D721Med (cell line): Measurements from ENCODE around the gene ACVR1B.

Experiments
- DNase-seq: peaks from one replicate; pipeline ENCODE4 v3.0.0; 2011; ENCODE audit warnings: low spot score; ENCODE audit not compliant: insufficient read length
- FAIRE-seq: peaks from 2 replicates; lab custom pipeline; 2011; peaks lifted over from hg19 to GRCh38; lab: Jason Lieb, UNC
- TF ChIP-seq, protein P1 (sequence below): IDR thresholded peaks from 2 replicates; pipeline ENCODE4 v1.5.1; 2012; ENCODE audit warnings: mild to moderate bottlenecking, control low read depth; ENCODE audit not compliant: insufficient read depth; ENCODE audit errors: missing control alignments

Gene ACVR1B

DNA sequence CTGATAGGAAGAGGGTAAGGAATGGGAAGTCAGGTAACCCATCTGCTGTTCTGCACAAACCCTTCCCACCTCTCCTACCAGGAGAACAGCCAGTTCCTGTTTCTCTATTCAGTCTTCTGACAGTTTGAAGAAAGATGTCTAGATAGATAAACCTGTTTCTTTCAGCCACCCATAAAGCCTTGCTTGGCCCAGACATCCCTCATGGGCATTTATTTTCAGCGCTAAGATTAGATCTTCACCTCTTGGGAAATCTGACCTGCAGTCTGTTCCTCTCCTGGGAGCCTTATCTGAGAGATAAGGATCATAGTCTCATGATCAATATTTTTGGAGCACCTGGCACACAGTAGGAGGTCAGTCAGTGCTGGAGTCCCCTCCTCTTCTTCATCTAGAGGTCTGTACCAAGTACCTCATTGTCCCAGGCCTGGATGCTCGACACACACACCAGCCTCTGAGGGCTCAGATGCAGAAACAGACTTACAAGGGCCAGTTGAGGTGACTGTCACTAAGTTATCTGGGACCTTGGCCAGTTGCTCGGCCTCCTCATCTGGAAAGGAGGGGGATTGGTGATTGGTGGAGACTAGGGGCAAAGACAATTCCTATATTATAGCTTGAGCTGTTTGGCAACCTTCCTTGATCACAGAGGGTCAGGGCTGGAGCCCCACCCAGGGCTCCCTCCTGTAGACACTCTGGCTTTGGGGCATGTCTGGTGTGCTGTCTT is 26.0 kb upstream of the ACVR1B start:
- no peak for DNase-seq
- TF ChIP-seq, protein P1, sequence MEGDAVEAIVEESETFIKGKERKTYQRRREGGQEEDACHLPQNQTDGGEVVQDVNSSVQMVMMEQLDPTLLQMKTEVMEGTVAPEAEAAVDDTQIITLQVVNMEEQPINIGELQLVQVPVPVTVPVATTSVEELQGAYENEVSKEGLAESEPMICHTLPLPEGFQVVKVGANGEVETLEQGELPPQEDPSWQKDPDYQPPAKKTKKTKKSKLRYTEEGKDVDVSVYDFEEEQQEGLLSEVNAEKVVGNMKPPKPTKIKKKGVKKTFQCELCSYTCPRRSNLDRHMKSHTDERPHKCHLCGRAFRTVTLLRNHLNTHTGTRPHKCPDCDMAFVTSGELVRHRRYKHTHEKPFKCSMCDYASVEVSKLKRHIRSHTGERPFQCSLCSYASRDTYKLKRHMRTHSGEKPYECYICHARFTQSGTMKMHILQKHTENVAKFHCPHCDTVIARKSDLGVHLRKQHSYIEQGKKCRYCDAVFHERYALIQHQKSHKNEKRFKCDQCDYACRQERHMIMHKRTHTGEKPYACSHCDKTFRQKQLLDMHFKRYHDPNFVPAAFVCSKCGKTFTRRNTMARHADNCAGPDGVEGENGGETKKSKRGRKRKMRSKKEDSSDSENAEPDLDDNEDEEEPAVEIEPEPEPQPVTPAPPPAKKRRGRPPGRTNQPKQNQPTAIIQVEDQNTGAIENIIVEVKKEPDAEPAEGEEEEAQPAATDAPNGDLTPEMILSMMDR, result no peak
- no peak for FAIRE-seq

DNA sequence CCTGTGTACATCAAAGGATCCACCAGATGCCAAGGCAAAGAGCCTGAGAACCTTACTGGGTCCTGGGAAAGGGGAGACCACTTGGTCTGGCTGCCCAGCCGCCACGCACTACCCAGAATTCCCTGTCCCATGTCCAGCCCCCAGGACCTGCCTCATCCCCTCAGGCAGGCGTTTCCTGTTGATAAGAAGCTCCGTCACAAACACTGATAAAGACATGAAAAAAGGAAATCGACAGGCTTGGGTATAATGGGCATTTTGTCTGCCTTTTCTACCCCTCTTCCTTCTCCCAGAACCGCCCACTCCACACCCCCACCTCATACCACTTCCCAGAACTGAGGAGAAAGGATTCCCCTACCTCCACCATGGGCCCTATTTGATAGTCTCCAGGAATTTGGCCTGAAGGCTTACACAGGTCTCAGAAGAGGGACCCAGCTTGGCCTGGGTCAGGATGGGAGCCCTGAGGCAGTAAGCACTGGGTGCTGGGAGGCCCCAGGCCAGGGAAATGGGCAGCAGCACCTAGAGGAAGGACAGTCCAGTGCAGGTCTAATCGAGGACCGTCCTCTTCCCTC is 25.4 kb upstream of the ACVR1B start:
- no peak for FAIRE-seq
- TF ChIP-seq, protein P1, result no peak
- no peak for DNase-seq

DNA sequence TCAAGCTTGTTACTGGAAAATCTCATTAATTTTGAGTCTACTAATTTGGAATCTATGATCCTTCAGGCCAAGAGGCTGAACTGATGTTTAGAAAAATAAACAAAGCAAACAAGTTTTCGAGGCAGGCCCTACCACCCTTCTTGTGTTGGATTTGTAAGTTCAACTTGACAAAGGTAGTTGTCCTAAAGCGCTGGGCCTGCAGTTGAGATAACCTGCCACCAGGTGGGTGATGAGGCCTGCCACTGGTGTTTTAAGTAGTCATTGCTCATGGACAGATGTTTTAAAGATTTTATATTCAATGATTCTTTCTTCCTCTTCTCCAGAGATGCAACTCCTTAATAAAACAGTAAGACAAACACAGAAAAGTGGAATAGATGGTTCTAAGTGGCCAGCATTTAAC is 24.8 kb upstream of the ACVR1B start:
- DNase-seq (no peak), FAIRE-seq (no peak)
- TF ChIP-seq, protein P1, result peak; percentile 37

DNA sequence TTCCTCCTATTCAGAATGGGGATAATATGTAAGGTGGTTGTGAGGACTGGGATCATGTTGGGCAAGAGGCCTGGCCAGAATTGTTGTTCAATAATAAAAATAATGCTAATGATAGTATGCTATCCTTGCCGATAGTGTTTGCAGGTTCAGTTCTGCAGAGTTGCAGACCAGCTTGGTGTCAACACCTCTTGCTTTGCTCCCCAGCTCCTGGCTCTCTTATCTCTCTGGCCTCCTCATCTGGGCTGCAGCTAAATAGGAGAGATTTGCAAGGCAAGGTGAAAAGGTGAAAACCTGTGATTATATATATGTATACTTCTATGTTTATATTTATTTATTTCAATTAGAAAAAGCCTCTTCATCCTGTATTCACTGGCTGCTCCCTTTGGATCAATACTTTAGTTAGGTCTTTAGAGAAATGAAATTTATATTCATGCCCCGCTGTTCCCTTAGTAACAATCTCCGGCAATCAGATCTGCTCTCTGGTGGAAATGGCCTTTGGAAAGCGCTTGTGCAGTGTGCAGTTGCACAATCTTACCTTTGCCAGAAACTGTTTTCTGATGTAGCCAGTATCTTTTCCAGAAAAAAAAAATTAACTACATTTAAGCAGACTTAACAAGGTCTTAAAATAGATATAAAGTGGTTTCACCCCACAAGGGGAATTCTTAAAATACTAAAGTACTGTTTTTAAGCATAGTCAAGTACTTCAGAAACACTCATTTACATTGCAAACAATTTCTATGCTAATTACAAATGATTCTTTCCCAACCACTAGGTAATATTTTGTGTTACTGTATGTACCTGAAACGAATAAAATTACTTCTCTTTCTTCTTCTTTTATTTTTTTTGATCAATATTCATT is 19.1 kb upstream of the ACVR1B start:
- TF ChIP-seq, protein P1, result no peak
- DNase-seq (no peak), FAIRE-seq (no peak)

DNA sequence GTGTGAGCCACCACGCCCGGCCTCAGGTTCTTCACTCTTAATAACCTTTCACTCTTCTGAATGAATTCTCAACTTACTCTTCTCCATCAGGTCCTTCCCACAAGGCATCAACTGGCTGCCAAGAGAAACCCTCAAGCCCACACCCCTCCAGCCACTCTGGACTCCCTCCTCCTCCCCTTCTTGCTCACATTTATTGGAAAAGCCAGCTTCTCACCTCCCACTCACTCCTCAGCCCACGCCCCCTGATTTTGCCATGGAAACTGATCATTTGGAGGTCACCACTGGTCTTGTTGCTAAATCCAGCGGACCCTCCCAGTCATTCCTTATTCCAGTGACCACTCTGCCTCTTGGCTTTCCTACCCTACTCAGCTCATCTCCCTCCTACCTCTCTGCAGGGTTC is 17.4 kb upstream of the ACVR1B start:
- TF ChIP-seq, protein P1, result no peak
- FAIRE-seq, result no peak
- DNase-seq, result no peak

DNA sequence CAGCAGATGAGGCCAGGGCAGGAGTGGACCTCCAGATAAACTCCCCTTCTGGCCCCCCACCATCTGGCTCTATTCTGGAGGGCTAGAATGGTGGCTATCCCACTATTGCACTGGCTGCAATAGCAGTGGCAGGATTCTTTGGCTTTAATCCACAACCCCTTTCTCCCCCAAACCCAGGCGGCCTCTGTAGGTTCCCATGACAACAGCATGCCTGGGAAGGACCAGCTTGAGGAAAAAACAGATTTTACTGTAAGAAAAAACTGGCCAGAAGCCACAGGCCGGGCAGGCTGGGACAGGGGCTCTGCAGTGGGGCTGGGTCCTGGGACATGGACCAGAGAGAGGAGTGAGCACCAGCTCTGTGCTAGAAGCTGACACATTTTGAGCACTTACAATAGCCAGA is 13.6 kb upstream of the ACVR1B start:
- no peak for FAIRE-seq
- no peak for DNase-seq
- TF ChIP-seq, protein P1, result no peak

DNA sequence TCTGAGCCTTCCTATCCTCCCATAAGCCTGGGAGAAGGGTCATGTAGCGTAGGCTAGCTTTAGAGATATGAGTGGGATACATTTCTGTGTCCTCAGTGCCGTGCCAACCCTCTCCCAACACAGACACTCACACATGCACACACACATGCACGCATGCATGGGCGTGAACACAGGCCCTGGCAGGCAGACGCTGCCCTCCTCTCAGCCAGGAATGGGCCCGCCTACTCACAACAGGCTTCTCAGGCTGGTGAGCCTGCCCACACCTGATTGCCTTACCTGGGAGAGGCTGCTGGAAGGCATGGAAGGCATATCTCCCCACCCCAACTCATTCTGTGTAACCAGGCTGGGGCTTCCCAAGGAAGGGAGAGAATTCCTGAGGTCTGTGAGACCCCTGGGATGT is 12.8 kb upstream of the ACVR1B start:
- no peak for FAIRE-seq
- no peak for DNase-seq
- TF ChIP-seq, protein P1, result no peak
